ENCODE results near the gene ORAI2. TPM values are rescaled to one million over a fixed set of nuclear protein-coding genes. Genes with fewer than 3 reads are reported as not detected.
"Not testable (repeated sequence)": the region's sequence is repeated elsewhere in the genome, so short reads cannot be mapped to it uniquely, and the experiment has no call there.

Gene ORAI2
- polyA plus RNA-seq, 1 donor (not counting 4 experiments of a cell fraction or from before 2014, with no cell fraction given) = 2.0 TPM

DNA sequence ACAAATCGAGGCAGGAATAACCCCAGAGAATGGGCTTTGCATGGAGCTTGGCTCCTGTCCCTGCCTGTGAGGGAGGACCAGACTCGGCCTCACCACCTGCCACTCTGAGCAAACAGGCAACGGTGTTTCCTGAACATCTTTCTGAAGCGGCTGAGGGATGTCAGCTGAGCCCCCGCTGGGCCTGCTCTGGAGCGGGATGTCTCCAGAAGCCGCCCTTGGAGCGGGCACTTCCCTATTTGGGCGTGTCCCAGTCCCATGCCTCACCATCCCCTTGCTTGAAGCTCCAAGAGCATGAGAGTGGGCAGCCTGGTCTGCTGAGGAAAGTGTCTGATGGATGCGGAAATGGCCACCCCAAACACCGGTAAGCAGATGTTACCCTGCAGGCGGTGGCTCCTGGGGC lies 21.1 kb downstream of the ORAI2 start:
- H3K9ac ChIP-seq (ENCODE audit: control insufficient read depth, extremely low read depth, insufficient read depth, low read length) = no peak overlapping the region
- no peaks in the 10 kb centered on the region for H3K79me2 ChIP-seq (ENCODE audit: control insufficient read depth, insufficient read depth, low read length)
- H4K20me1 ChIP-seq (ENCODE audit: control insufficient read depth, extremely low read depth, insufficient read depth, low read length) = no peaks in the 10 kb centered on the region
- dilution Hi-C loops (cut with MboI; ENCODE audit: extremely low pct_ligation_motif_present, low sequenced_read_pairs) = no loop called here
- H3K36me3 ChIP-seq (ENCODE audit: control insufficient read depth in 2 of 2, extremely low read depth in 1 of 2, insufficient read depth in 2 of 2, low read length in 2 of 2) = peaks cover 4 to 13% of the 10 kb centered on the region in 2 experiments
- H3K27me3 ChIP-seq (ENCODE audit: control insufficient read depth, extremely low read depth, insufficient read depth, low read length) = no peaks in the 10 kb centered on the region
- no peak overlapping the region for H3K27ac ChIP-seq (ENCODE audit: control insufficient read depth, insufficient read depth, low read length)
- H3K4me2 ChIP-seq (ENCODE audit: control insufficient read depth, extremely low read depth, insufficient read depth, low read depth, low read length) = no peak overlapping the region
- DNase-seq (ENCODE audit: low read depth, low spot score) (no peak), FAIRE-seq (no peak)
- H3K9me1 ChIP-seq (ENCODE audit: control insufficient read depth, extremely low read depth, insufficient read depth, low read length) = no peaks in the 10 kb centered on the region
- H3K4me1 ChIP-seq (ENCODE audit: control insufficient read depth, extremely low read depth, insufficient read depth, low read length) = peaks cover 10% of the 10 kb centered on the region
- no peak for TF ChIP-seq EZH2 (IDR thresholded peaks at IDR 0.05; ENCODE audit: low read length)
- TF ChIP-seq, protein P1, sequence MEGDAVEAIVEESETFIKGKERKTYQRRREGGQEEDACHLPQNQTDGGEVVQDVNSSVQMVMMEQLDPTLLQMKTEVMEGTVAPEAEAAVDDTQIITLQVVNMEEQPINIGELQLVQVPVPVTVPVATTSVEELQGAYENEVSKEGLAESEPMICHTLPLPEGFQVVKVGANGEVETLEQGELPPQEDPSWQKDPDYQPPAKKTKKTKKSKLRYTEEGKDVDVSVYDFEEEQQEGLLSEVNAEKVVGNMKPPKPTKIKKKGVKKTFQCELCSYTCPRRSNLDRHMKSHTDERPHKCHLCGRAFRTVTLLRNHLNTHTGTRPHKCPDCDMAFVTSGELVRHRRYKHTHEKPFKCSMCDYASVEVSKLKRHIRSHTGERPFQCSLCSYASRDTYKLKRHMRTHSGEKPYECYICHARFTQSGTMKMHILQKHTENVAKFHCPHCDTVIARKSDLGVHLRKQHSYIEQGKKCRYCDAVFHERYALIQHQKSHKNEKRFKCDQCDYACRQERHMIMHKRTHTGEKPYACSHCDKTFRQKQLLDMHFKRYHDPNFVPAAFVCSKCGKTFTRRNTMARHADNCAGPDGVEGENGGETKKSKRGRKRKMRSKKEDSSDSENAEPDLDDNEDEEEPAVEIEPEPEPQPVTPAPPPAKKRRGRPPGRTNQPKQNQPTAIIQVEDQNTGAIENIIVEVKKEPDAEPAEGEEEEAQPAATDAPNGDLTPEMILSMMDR (optimal IDR thresholded peaks at IDR 0.05 in 1 of 3, IDR thresholded peaks at IDR 0.05 in 1 of 3, conservative IDR thresholded peaks at IDR 0.05 in 1 of 3; ENCODE audit: extremely low read depth in 1 of 3, insufficient read depth in 2 of 3, low read length in 3 of 3) = no peak
- no peak overlapping the region for H2AFZ ChIP-seq (ENCODE audit: control insufficient read depth, low read length)
- H3K9me3 ChIP-seq (ENCODE audit: control insufficient read depth, low read depth, low read length) = no peaks in the 10 kb centered on the region
- no peak overlapping the region for H3K4me3 ChIP-seq (ENCODE audit: control insufficient read depth in 2 of 3, extremely low read depth in 1 of 3, insufficient read depth in 2 of 3, low read depth in 1 of 3, low read length in 3 of 3)

DNA sequence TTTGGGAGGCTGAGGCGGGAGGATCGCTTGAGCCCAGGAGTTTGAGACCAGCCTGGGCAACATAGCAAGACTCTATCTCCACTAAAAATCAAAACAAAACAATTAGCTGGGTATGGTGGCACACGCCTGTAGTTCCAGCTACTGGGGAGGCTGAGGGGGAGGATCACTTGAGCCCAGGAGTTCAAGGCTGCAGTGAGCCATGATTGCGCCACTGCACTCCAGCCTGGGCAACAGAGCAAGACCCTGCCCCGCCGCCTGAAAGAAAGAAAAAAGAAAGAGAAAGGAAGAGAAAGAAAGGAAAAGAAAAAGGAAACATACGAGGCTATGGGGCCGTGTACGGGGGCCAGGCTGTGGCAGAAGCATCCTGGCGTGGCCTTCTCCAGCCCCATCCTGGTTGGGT lies 21.6 kb downstream of the ORAI2 start:
- H3K9ac ChIP-seq (ENCODE audit: control insufficient read depth, extremely low read depth, insufficient read depth, low read length); H3K4me3 ChIP-seq (ENCODE audit: control insufficient read depth in 2 of 3, extremely low read depth in 1 of 3, insufficient read depth in 2 of 3, low read depth in 1 of 3, low read length in 3 of 3); H4K20me1 ChIP-seq (ENCODE audit: control insufficient read depth, extremely low read depth, insufficient read depth, low read length); H3K4me2 ChIP-seq (ENCODE audit: control insufficient read depth, extremely low read depth, insufficient read depth, low read depth, low read length); H3K79me2 ChIP-seq (ENCODE audit: control insufficient read depth, insufficient read depth, low read length); H3K27me3 ChIP-seq (ENCODE audit: control insufficient read depth, extremely low read depth, insufficient read depth, low read length); DNase-seq (ENCODE audit: low read depth, low spot score); H3K9me1 ChIP-seq (ENCODE audit: control insufficient read depth, extremely low read depth, insufficient read depth, low read length); H3K9me3 ChIP-seq (ENCODE audit: control insufficient read depth, low read depth, low read length); FAIRE-seq; dilution Hi-C loops (cut with MboI; ENCODE audit: extremely low pct_ligation_motif_present, low sequenced_read_pairs); H2AFZ ChIP-seq (ENCODE audit: control insufficient read depth, low read length); H3K27ac ChIP-seq (ENCODE audit: control insufficient read depth, insufficient read depth, low read length): not testable (repeated sequence)
- H3K36me3 ChIP-seq (ENCODE audit: control insufficient read depth in 2 of 2, extremely low read depth in 1 of 2, insufficient read depth in 2 of 2, low read length in 2 of 2) = peaks cover 4 to 13% of the 10 kb centered on the region in 2 experiments
- peaks cover 10% of the 10 kb centered on the region for H3K4me1 ChIP-seq (ENCODE audit: control insufficient read depth, extremely low read depth, insufficient read depth, low read length)

DNA sequence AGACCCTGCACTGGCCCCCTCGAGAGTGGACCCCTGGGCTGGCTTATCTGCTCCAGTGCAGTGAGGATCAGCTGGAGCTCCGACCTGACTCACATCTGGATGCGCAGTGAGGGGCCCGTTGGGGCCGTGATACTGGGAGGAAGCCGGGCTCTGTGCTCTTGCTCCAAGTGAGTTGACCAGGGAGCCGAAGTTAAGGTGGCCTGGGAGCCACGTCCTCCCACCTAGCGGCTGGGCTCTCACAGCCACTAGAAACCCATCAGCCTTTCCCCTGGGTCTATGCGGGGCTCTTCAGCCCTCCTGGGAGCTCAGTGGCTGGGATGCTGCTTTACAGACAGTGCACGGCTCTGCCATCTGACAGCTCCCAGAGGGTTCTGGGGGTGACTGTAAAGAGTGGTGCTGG lies 22.2 kb downstream of the ORAI2 start:
- DNase-seq (ENCODE audit: low read depth, low spot score) (no peak), FAIRE-seq (no peak)
- no peak overlapping the region for H3K9ac ChIP-seq (ENCODE audit: control insufficient read depth, extremely low read depth, insufficient read depth, low read length)
- H3K36me3 ChIP-seq (ENCODE audit: control insufficient read depth in 2 of 2, extremely low read depth in 1 of 2, insufficient read depth in 2 of 2, low read length in 2 of 2) = peaks cover 4 to 14% of the 10 kb centered on the region in 2 experiments
- no peaks in the 10 kb centered on the region for H3K27me3 ChIP-seq (ENCODE audit: control insufficient read depth, extremely low read depth, insufficient read depth, low read length)
- H3K9me3 ChIP-seq (ENCODE audit: control insufficient read depth, low read depth, low read length) = no peaks in the 10 kb centered on the region
- no peak overlapping the region for H3K4me3 ChIP-seq (ENCODE audit: control insufficient read depth in 2 of 3, extremely low read depth in 1 of 3, insufficient read depth in 2 of 3, low read depth in 1 of 3, low read length in 3 of 3)
- dilution Hi-C loops (cut with MboI; ENCODE audit: extremely low pct_ligation_motif_present, low sequenced_read_pairs) = no loop called here
- no peaks in the 10 kb centered on the region for H3K79me2 ChIP-seq (ENCODE audit: control insufficient read depth, insufficient read depth, low read length)
- H2AFZ ChIP-seq (ENCODE audit: control insufficient read depth, low read length) = no peak overlapping the region
- no peaks in the 10 kb centered on the region for H4K20me1 ChIP-seq (ENCODE audit: control insufficient read depth, extremely low read depth, insufficient read depth, low read length)
- no peak for TF ChIP-seq EZH2 (IDR thresholded peaks at IDR 0.05; ENCODE audit: low read length)
- TF ChIP-seq, protein P1 (optimal IDR thresholded peaks at IDR 0.05 in 1 of 3, IDR thresholded peaks at IDR 0.05 in 1 of 3, conservative IDR thresholded peaks at IDR 0.05 in 1 of 3; ENCODE audit: extremely low read depth in 1 of 3, insufficient read depth in 2 of 3, low read length in 3 of 3) = no peak
- H3K27ac ChIP-seq (ENCODE audit: control insufficient read depth, insufficient read depth, low read length) = no peak overlapping the region
- no peaks in the 10 kb centered on the region for H3K9me1 ChIP-seq (ENCODE audit: control insufficient read depth, extremely low read depth, insufficient read depth, low read length)
- no peak overlapping the region for H3K4me2 ChIP-seq (ENCODE audit: control insufficient read depth, extremely low read depth, insufficient read depth, low read depth, low read length)
- peaks cover 10% of the 10 kb centered on the region for H3K4me1 ChIP-seq (ENCODE audit: control insufficient read depth, extremely low read depth, insufficient read depth, low read length)
